ENCODE results near the gene TNFAIP3. TPM values are rescaled to one million over a fixed set of nuclear protein-coding genes. Genes with fewer than 3 reads are reported as not detected.

TNFAIP3 gene
- total and polyA plus RNA-seq, 2 donors (not counting 3 experiments of a cell fraction or from before 2014, with no cell fraction given) = 4.0 to 8.6 TPM

DNA sequence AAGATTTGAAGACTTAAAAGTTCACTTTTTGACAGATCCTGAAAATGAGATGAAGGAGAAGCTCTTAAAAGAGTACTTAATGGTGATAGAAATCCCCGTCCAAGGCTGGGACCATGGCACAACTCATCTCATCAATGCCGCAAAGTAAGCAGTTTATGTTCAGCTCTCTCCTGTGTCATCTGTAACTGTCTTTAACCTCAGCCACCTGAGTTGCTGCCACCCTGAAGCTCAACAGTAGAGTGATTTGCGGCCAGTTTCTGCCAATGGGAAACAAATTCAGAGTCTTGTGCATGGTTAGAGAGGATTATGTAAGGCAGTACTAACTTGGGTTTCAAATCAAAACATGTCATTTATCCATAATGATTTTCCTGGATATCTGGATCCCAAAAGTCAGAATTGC is 10.1 kb downstream of the TNFAIP3 start:
- TF ChIP-seq FOS (IDR thresholded peaks at IDR 0.05; ENCODE audit: borderline replicate concordance, insufficient read depth, low read length) (no peak), MYC (IDR thresholded peaks at IDR 0.05; ENCODE audit: low read depth, low read length) (no peak), POLR2A (IDR thresholded peaks at IDR 0.05; ENCODE audit: low read depth, low read length) (no peak), EZH2 (IDR thresholded peaks at IDR 0.05; ENCODE audit: borderline replicate concordance, low read depth, low read length, severe bottlenecking) (no peak), GATA2 (IDR thresholded peaks at IDR 0.05; ENCODE audit: insufficient read depth, insufficient read length, low read depth, low read length) (no peak), JUN (IDR thresholded peaks at IDR 0.05; ENCODE audit: borderline replicate concordance, insufficient read depth, insufficient read length, low read depth) (no peak), POLR2AphosphoS5 (IDR thresholded peaks at IDR 0.05; ENCODE audit: insufficient read depth, low read depth, low read length) (no peak)
- TF ChIP-seq, protein P1, sequence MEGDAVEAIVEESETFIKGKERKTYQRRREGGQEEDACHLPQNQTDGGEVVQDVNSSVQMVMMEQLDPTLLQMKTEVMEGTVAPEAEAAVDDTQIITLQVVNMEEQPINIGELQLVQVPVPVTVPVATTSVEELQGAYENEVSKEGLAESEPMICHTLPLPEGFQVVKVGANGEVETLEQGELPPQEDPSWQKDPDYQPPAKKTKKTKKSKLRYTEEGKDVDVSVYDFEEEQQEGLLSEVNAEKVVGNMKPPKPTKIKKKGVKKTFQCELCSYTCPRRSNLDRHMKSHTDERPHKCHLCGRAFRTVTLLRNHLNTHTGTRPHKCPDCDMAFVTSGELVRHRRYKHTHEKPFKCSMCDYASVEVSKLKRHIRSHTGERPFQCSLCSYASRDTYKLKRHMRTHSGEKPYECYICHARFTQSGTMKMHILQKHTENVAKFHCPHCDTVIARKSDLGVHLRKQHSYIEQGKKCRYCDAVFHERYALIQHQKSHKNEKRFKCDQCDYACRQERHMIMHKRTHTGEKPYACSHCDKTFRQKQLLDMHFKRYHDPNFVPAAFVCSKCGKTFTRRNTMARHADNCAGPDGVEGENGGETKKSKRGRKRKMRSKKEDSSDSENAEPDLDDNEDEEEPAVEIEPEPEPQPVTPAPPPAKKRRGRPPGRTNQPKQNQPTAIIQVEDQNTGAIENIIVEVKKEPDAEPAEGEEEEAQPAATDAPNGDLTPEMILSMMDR (IDR thresholded peaks at IDR 0.05; ENCODE audit: extremely low read depth in 1 of 2, insufficient read depth in 1 of 2, low read depth in 1 of 2, low read length in 2 of 2) = no peak
- TF ChIP-seq, protein P2, sequence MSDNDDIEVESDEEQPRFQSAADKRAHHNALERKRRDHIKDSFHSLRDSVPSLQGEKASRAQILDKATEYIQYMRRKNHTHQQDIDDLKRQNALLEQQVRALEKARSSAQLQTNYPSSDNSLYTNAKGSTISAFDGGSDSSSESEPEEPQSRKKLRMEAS (IDR thresholded peaks at IDR 0.05; ENCODE audit: insufficient read depth, insufficient read length) = no peak
- DNase-seq (ENCODE audit: low read depth, low spot score) = no peak
- Histone ChIP-seq H4K20me1 (replicated peaks; ENCODE audit: control insufficient read depth, extremely low read depth, insufficient read depth, low read length) (no peaks in the 10 kb centered on the region), H3K4me3 (replicated peaks in 1 of 3; ENCODE audit: insufficient read depth in 1 of 3, low read depth in 1 of 3, low read length in 3 of 3) (no peak overlapping the region), H3K36me3 (ENCODE audit: control insufficient read depth in 2 of 2, extremely low read depth in 1 of 2, insufficient read depth in 2 of 2, low read length in 2 of 2) (peaks cover 7 to 29% of the 10 kb centered on the region in 2 experiments), H3K9me1 (replicated peaks; ENCODE audit: control insufficient read depth, extremely low read depth, insufficient read depth, low read length) (no peaks in the 10 kb centered on the region), H3K27me3 (ENCODE audit: control insufficient read depth in 2 of 2, insufficient read depth in 2 of 2, low read length in 2 of 2) (no peaks in the 10 kb centered on the region), H3K9ac (replicated peaks; ENCODE audit: extremely low read depth, insufficient read depth, low read length) (no peak overlapping the region), H3K9me3 (replicated peaks; ENCODE audit: control insufficient read depth, insufficient read depth, low read length) (no peaks in the 10 kb centered on the region), H2AFZ (ENCODE audit: low read depth, low read length) (no peak overlapping the region), H3K4me2 (ENCODE audit: insufficient read depth, low read length) (no peak overlapping the region), H3K79me2 (ENCODE audit: control insufficient read depth, insufficient read depth, low read length) (no peaks in the 10 kb centered on the region), H3K4me1 (ENCODE audit: control insufficient read depth, extremely low read depth, insufficient read depth, low read length) (peaks cover 23% of the 10 kb centered on the region), H3K27ac (ENCODE audit: insufficient read depth, low read depth, low read length) (no peak overlapping the region)
- CTCF ChIA-PET = interaction anchor here (1.0 to 1.8 kb wide), 2 partner anchors 9 to 169 kb away, joined by 4 to 7 read pairs; partner anchors contain the start of gene TNFAIP3
- POLR2A ChIA-PET = no interaction called here
- dilution Hi-C loops (cut with MboI; ENCODE audit: extremely low pct_ligation_motif_present, low sequenced_read_pairs) (no loop called here), intact Hi-C loops (cut with micrococcal nuclease) (no loop called here)
- no TSS peak for BruUV-seq (replicated peaks)
- FAIRE-seq = no peak
